HepG2 (cell line): Measurements from ENCODE around the gene DDRGK1. TPM values are rescaled to one million over a fixed set of nuclear protein-coding genes. Genes with fewer than 3 reads are reported as not detected.

ENCODE experiments used
- AGO2 ChIP-seq: fragments of 200-400 bp; formaldehyde crosslinking; optimal IDR thresholded peaks from 2 replicates; pipeline ENCODE3; 2017; ENCODE audit warnings: mild to moderate bottlenecking, low read depth, low read length, moderate library complexity
- AKAP8 ChIP-seq: sonication (generic); formaldehyde crosslinking; IDR thresholded peaks from 2 replicates; pipeline ENCODE4 v1.5.1; 2020; ENCODE audit warnings: mild to moderate bottlenecking, missing genetic modification reagents
- HNRNPL ChIP-seq: fragments of 200-400 bp; formaldehyde crosslinking; IDR thresholded peaks from 2 replicates; pipeline ENCODE4 v1.6.1; 2017; ENCODE audit warnings: mild to moderate bottlenecking, low read depth, low read length
- HOXA5 ChIP-seq: sonication (generic); formaldehyde crosslinking; IDR thresholded peaks from 2 replicates; pipeline ENCODE4 v1.4.0; 2020; ENCODE audit warnings: missing genetic modification reagents
- MEIS1 ChIP-seq: sonication (generic); formaldehyde crosslinking; IDR thresholded peaks from 2 replicates; pipeline ENCODE4 v1.9.0; 2021; ENCODE audit warnings: mild to moderate bottlenecking, missing genetic modification reagents, moderate library complexity, borderline replicate concordance
- SMAD1 ChIP-seq: sonication (generic); formaldehyde crosslinking; IDR thresholded peaks from 2 replicates; pipeline ENCODE4 v1.4.0; 2020; ENCODE audit warnings: missing genetic modification reagents, low read depth, mild to moderate bottlenecking, borderline replicate concordance
- SYNCRIP ChIP-seq: fragments of 200-400 bp; formaldehyde crosslinking; IDR thresholded peaks from 2 replicates; pipeline ENCODE4 v1.6.1; 2018; ENCODE audit warnings: mild to moderate bottlenecking, low read depth, low read length; ENCODE audit not compliant: insufficient read depth
- TBL1XR1 ChIP-seq: fragments of 150-350 bp; IDR thresholded peaks from 2 replicates; pipeline ENCODE4 v1.6.1; 2014; ENCODE audit warnings: borderline replicate concordance, low read length; ENCODE audit not compliant: partially characterized antibody
- XRCC5 ChIP-seq: fragments of 200-400 bp; formaldehyde crosslinking; optimal IDR thresholded peaks from 2 replicates; pipeline ENCODE3; 2017; ENCODE audit warnings: mild to moderate bottlenecking, low read length
- ZBTB38 ChIP-seq: sonication (generic); formaldehyde crosslinking; IDR thresholded peaks from 2 replicates; pipeline ENCODE4 v1.5.1; 2020; ENCODE audit warnings: mild to moderate bottlenecking, missing genetic modification reagents
- ZNF550 ChIP-seq: sonication (generic); formaldehyde crosslinking; IDR thresholded peaks from 2 replicates; pipeline ENCODE4 v1.4.0; 2020; ENCODE audit warnings: mild to moderate bottlenecking, missing genetic modification reagents, borderline replicate concordance
- polyA plus RNA-seq, 8 experiments: library from polyadenylated mRNA; depleted of rRNA in 3 of 8; stranded (reverse) in 7 of 8; unstranded in 1 of 8; fragments of >200 nt; fragmentation: Illumina TruSeq in 4 of 8; extraction: Trizol in 4 of 8; gene quantifications; 2 replicates each; pipeline versions ENCODE4 v1.2.1 to v1.2.3, GENCODE V29; 2011 to 2016; ENCODE audit warnings: low read depth in 4 of 8, missing spikeins in 1 of 8, mixed read lengths in 1 of 8; ENCODE audit not compliant: insufficient read depth in 1 of 8
- total RNA-seq, 5 experiments: library from RNA; depleted of rRNA; stranded (reverse); fragments of >200 nt; fragmentation: Illumina TruSeq; extraction: Trizol; gene quantifications; 2 replicates each; pipeline ENCODE4 v1.2.3, GENCODE V29; 2016; ENCODE audit warnings: low read depth in 1 of 5
- TF ChIP-seq, protein P1 (sequence below): sonication (generic); formaldehyde crosslinking; conservative IDR thresholded peaks from 2 replicates; pipeline ENCODE4 v1.4.0; 2020; ENCODE audit warnings: missing genetic modification reagents

The DDRGK1 gene
- total and polyA plus RNA-seq, 2 of the 13 experiments (the other 11 are each of a cell fraction or from before 2014, with no cell fraction given) = 96.7 to 149 TPM

DNA sequence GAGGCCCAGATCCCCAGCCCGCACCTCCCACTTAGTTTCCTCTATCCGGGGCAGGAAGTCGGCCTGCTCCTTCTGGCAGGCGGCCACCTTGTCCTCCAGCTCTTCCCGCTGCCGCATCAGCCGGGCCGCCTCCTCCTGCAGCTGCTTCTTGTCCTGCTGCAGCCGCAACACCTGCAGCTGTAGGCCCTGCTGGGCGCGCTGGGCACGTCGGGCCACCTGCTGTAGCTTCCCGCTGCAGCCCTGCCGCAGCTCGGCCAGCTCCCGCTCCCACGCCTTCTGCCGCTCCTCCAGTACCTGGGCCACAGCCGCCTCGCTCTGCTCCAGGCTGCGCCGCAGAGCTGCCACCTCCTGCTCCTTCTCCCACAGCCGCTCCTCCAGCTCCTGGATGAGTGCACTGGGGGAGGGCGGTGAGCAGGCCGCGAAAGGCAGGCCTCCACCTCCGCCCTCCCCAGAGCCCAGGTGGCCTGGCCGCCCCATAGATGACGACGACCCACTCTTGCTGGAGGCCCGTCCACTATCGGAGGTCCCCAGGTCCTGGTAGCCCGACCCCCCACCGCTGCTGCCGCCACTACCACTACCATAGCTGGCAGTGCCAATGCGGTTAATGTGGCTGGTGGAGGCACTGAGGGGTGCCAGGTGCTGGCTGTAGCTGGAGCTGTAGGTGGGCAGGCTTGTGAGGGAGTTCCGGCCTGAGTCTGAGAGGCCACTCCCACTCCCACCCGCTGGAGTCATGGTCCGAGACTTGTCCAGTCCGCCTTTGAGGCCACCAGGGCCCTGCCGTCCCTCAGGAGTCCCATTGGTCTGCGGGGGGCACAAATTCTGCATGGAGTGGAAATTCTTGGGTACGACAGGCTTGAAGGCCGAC is 38.8 kb downstream of the DDRGK1 start (continued):
- TF ChIP-seq, protein P1, sequence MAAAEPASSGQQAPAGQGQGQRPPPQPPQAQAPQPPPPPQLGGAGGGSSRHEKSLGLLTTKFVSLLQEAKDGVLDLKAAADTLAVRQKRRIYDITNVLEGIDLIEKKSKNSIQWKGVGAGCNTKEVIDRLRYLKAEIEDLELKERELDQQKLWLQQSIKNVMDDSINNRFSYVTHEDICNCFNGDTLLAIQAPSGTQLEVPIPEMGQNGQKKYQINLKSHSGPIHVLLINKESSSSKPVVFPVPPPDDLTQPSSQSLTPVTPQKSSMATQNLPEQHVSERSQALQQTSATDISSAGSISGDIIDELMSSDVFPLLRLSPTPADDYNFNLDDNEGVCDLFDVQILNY (CRISPR knock-in tag) = no peak
- TF ChIP-seq HOXA5 (CRISPR knock-in tag) (no peak), ZBTB38 (CRISPR knock-in tag) (peak; percentile 21; the same call in 1 of the 2 replicates), SYNCRIP (no peak), AGO2 (peak; percentile 73), ZNF550 (CRISPR knock-in tag) (no peak), MEIS1 (CRISPR knock-in tag) (no peak), XRCC5 (no peak), AKAP8 (CRISPR knock-in tag) (0 out of 2 replicates have a peak, but pooled peaks have one; percentile 23), SMAD1 (CRISPR knock-in tag) (no peak), TBL1XR1 (no peak), HNRNPL (peak; percentile 72)
